Glutamatergic neuron (in vitro differentiated cells): ENCODE results near the gene SMIM5. TPM values are rescaled to one million over a fixed set of nuclear protein-coding genes. Genes with fewer than 3 reads are reported as not detected.

Experiments
- DNase-seq: peaks from one replicate; pipeline ENCODE4 v3.0.0; 2022
- H3K27ac Mint-ChIP-seq: one replicate; pipeline ENCODE4 v1.8.0; 2020; ENCODE audit warnings: mild to moderate bottlenecking, mixed read lengths, inconsistent platforms; ENCODE audit not compliant: unreplicated experiment
- H3K27me3 Mint-ChIP-seq: one replicate; pipeline ENCODE4 v1.8.0; 2020; ENCODE audit warnings: mild to moderate bottlenecking, moderate library complexity, mixed read lengths, inconsistent platforms; ENCODE audit not compliant: unreplicated experiment
- H3K36me3 Mint-ChIP-seq: one replicate; pipeline ENCODE4 v1.8.0; 2020; ENCODE audit warnings: mild to moderate bottlenecking, mixed read lengths, inconsistent platforms; ENCODE audit not compliant: unreplicated experiment
- H3K4me1 Mint-ChIP-seq: one replicate; pipeline ENCODE4 v1.8.0; 2020; ENCODE audit warnings: mild to moderate bottlenecking, low read depth, mixed read lengths, inconsistent platforms; ENCODE audit not compliant: unreplicated experiment
- H3K4me3 Mint-ChIP-seq: one replicate; pipeline ENCODE4 v1.8.0; 2020; ENCODE audit warnings: mild to moderate bottlenecking, mixed read lengths, inconsistent platforms; ENCODE audit not compliant: unreplicated experiment
- H3K9me3 Mint-ChIP-seq: one replicate; pipeline ENCODE4 v1.8.0; 2020; ENCODE audit warnings: mild to moderate bottlenecking, moderate library complexity, mixed read lengths, inconsistent platforms; ENCODE audit not compliant: unreplicated experiment
- total RNA-seq: library from RNA; stranded (reverse); fragmentation: NEBNext Ultra II Directional; extraction: Animal tissue kit (Norgen Biotek cat#: 25700); gene quantifications from one replicate; pipeline ENCODE4 v1.2.1, GENCODE V29; 2021; ENCODE audit not compliant: unreplicated experiment
- TF ChIP-seq, protein P1 (sequence below): fragments of 200-600 bp; sonication (generic); IDR thresholded peaks from one replicate; pipeline ENCODE4 v1.5.0; 2021; ENCODE audit not compliant: partially characterized antibody, unreplicated experiment

The SMIM5 gene
- total RNA-seq, 1 donor from 2014 or later: 0.20 TPM

DNA sequence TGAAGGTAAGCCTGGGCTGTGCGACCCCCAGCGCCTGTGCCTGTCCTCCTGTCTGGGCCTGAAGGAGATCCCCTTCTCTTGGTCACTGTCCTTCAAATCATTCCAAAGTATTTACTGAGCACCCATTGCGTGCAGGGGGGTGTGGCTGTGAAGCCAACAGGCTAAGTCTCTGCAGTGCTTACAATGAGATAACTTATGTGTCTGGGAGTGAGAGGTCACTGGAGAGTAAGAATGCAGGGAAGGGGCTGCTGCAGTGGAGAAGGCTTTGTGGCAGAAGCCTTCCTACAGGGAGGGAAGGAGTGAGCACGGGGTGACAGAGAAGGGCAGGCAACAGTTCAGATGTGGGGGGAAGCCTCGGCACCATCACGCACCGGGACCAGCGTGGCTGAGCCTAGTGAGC, 11.2 kb upstream of the SMIM5 start:
- no peak for DNase-seq
- no peaks in the 10 kb centered on the region for H3K36me3 Mint-ChIP-seq
- TF ChIP-seq, protein P1, sequence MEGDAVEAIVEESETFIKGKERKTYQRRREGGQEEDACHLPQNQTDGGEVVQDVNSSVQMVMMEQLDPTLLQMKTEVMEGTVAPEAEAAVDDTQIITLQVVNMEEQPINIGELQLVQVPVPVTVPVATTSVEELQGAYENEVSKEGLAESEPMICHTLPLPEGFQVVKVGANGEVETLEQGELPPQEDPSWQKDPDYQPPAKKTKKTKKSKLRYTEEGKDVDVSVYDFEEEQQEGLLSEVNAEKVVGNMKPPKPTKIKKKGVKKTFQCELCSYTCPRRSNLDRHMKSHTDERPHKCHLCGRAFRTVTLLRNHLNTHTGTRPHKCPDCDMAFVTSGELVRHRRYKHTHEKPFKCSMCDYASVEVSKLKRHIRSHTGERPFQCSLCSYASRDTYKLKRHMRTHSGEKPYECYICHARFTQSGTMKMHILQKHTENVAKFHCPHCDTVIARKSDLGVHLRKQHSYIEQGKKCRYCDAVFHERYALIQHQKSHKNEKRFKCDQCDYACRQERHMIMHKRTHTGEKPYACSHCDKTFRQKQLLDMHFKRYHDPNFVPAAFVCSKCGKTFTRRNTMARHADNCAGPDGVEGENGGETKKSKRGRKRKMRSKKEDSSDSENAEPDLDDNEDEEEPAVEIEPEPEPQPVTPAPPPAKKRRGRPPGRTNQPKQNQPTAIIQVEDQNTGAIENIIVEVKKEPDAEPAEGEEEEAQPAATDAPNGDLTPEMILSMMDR: no peak
- H3K27ac Mint-ChIP-seq: no peak overlapping the region
- peaks cover 4% of the 10 kb centered on the region for H3K27me3 Mint-ChIP-seq
- H3K4me1 Mint-ChIP-seq: peaks cover 2% of the 10 kb centered on the region
- peaks cover 3% of the 10 kb centered on the region for H3K9me3 Mint-ChIP-seq
- no peak overlapping the region for H3K4me3 Mint-ChIP-seq

DNA sequence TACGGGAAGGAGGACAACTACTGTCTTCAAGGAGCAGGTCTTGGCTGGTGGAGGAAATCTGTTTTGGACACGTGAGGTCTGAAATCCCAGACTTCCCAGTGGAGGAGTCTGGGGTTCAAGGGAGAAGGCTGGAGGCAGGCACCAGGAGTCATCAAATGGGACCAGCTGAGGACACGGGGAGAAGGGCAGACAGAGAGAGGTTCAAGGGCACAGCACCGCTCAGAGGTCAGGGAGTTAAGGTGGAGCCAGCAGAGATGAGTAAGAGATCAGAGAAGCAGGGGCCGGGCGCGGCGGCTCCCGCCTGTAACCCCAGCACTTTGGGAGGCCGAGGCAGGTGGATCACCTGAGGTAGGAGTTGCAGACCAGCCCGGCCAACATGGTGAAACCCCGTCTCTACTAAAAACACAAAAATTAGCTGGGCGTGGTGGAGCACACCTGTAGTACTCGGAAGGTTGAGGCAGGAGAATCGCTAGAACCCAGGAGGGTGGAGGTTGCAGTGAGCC, 10.4 kb upstream of the SMIM5 start:
- TF ChIP-seq, protein P1: no peak
- H3K27ac Mint-ChIP-seq: no peak overlapping the region
- H3K27me3 Mint-ChIP-seq: peaks cover 4% of the 10 kb centered on the region
- no peak for DNase-seq
- H3K9me3 Mint-ChIP-seq: peaks cover 3% of the 10 kb centered on the region
- H3K36me3 Mint-ChIP-seq: no peaks in the 10 kb centered on the region
- H3K4me1 Mint-ChIP-seq: peaks cover 2% of the 10 kb centered on the region
- no peak overlapping the region for H3K4me3 Mint-ChIP-seq

DNA sequence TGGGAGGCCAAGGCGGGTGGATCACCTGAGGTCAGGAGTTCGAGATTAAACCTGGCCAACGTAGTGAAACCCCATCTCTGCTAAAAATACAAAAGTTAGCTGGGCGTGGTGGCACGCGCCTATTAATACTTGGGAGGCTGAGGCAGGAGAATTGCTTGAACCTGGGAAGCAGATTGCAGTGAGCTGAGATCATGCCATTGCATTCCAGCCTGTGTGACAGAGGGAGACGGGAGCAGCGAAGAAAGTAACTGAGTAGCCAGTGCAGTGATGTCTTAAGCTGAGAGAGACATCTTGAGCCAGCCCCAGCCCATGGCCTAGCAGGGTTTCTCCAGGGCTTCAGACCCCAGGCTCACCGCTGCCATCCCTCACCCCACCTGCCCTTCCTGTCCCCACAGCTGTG, 9.8 kb upstream of the SMIM5 start:
- no peaks in the 10 kb centered on the region for H3K36me3 Mint-ChIP-seq
- DNase-seq: no peak
- TF ChIP-seq, protein P1: no peak
- peaks cover 2% of the 10 kb centered on the region for H3K4me1 Mint-ChIP-seq
- H3K27me3 Mint-ChIP-seq: peaks cover 4% of the 10 kb centered on the region
- H3K9me3 Mint-ChIP-seq: peaks cover 3% of the 10 kb centered on the region
- H3K27ac Mint-ChIP-seq: no peak overlapping the region
- H3K4me3 Mint-ChIP-seq: no peak overlapping the region

DNA sequence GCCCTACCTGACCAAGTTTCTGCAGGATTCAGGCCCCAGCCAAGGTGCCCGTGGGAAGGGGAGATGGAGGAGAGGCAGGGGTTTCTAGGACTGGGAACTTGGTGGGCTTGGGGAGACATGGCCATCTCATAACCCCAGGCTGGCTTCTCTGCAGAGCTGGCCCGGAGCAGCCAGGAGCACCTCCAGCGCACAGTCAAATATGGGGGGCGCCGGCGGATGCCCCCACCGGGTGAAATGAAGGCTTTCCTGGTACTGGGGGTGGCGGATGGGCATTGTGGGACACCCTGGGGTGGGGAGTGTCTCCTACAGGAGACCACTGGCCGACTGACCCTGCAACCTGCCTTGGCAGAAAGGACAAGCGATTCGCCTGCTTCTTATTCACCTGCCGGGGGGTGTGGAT, 9.2 kb upstream of the SMIM5 start:
- no peak for DNase-seq
- H3K4me1 Mint-ChIP-seq: peaks cover 2% of the 10 kb centered on the region
- H3K36me3 Mint-ChIP-seq: no peaks in the 10 kb centered on the region
- peaks cover 4% of the 10 kb centered on the region for H3K27me3 Mint-ChIP-seq
- TF ChIP-seq, protein P1: no peak
- no peak overlapping the region for H3K27ac Mint-ChIP-seq
- peaks cover 3% of the 10 kb centered on the region for H3K9me3 Mint-ChIP-seq
- no peak overlapping the region for H3K4me3 Mint-ChIP-seq

DNA sequence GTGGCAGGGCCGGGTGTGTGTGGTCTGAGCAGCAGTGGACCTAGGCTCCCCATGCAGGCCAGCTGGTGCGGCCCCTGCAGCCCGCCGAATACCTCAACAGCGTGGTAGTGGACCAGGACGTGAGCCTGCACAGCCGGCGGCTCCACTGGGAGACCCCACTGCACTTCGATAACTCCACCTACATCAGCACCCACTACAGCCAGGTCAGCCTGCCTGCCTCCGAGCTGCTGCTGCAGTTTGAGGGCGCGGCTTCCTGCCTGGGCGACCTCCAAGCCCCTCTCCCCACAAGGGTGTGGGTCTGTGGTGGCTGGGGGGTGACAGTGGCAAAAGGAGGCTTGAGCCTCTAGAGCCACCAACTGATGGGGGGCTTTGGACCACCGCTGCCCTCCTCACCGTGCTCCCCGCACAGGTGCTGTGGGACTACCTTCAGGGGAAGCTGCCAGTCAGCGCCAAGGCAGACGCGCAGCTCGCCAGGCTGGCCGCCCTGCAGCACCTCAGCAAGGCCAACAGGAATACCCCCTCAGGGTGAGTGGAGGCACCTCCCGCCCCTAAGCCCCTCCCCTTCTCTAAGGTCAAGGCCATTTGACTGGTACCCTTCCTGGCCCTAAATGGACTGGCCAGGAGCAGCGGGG, 8.4 kb upstream of the SMIM5 start:
- Mint-ChIP-seq H3K9me3 (peaks cover 3% of the 10 kb centered on the region), H3K27ac (no peak overlapping the region), H3K27me3 (peaks cover 4% of the 10 kb centered on the region), H3K4me3 (no peak overlapping the region), H3K4me1 (peaks cover 2% of the 10 kb centered on the region), H3K36me3 (no peaks in the 10 kb centered on the region)
- TF ChIP-seq, protein P1: no peak
- DNase-seq: no peak
